NCI-H446 (cell line): ENCODE data around the gene TNK2.
"Not testable (repeated sequence)": the region's sequence is repeated elsewhere in the genome, so short reads cannot be mapped to it uniquely, and the experiment has no call there.

Source experiments
- DNase-seq, 2 experiments: peaks; one replicate each; lab custom pipeline; 2025; lab: John Stamatoyannopoulos, UW

Gene TNK2

GRCh38 chr3:195885036-195885891 is 23.1 kb downstream of the TNK2 start:
- no peak for DNase-seq

GRCh38 chr3:195884691-195885035 is 23.7 kb downstream of the TNK2 start:
- DNase-seq = no peak

GRCh38 chr3:195883801-195884200 is 24.6 kb downstream of the TNK2 start:
- DNase-seq = no peak

GRCh38 chr3:195883160-195883559 is 25.2 kb downstream of the TNK2 start:
- DNase-seq = no peak

- DNase-seq = no peak
Measured at GRCh38 chr3:195882002-195882441, 26.3 kb downstream of the TNK2 start.

- no peak for DNase-seq
Measured at GRCh38 chr3:195881276-195881988, 26.9 kb downstream of the TNK2 start.

GRCh38 chr3:195880037-195880431 is 28.3 kb downstream of the TNK2 start:
- DNase-seq = no peak

- no peak for DNase-seq
Measured at GRCh38 chr3:195879416-195880036, 28.8 kb downstream of the TNK2 start.

- DNase-seq = no peak
Measured at GRCh38 chr3:195878424-195879274, 29.7 kb downstream of the TNK2 start.

- no peak for DNase-seq
Measured at GRCh38 chr3:195877767-195878423, 30.5 kb downstream of the TNK2 start.

GRCh38 chr3:195877136-195877715 is 31.1 kb downstream of the TNK2 start:
- no peak for DNase-seq

- no peak for DNase-seq
Measured at GRCh38 chr3:195876297-195877064, 31.9 kb downstream of the TNK2 start.

- DNase-seq = no peak
Measured at GRCh38 chr3:195875482-195876236, 32.7 kb downstream of the TNK2 start.

- DNase-seq = no peak
Measured at GRCh38 chr3:195873971-195874370, 34.4 kb downstream of the TNK2 start.

GRCh38 chr3:195873281-195873887 is 35.0 kb downstream of the TNK2 start:
- no peak for DNase-seq

- DNase-seq = no peak
Measured at GRCh38 chr3:195872800-195873199, 35.6 kb downstream of the TNK2 start.

GRCh38 chr3:195872097-195872496 is 36.3 kb downstream of the TNK2 start:
- no peak for DNase-seq

- DNase-seq = not testable (repeated sequence)
Measured at GRCh38 chr3:195871686-195872085, 36.7 kb downstream of the TNK2 start.

GRCh38 chr3:195870937-195871336 is 37.4 kb downstream of the TNK2 start:
- no peak for DNase-seq
